ENCODE measurements around the gene ZNF106.

ZNF106 gene

GRCh38 chr15:42413920-42414319 is 77.0 kb downstream of the ZNF106 start:
- no CpG with 5 or more reads among the region's 2 CpGs for WGBS (ENCODE audit: insufficient coverage)
- Histone ChIP-seq H3K27ac (ENCODE audit: insufficient read depth in 1 of 2, low read depth in 1 of 2, low read length in 2 of 2, poor library complexity in 1 of 2, severe bottlenecking in 2 of 2) (no peak overlapping the region), H3K9me3 (ENCODE audit: control extremely low read depth in 1 of 5, control insufficient read depth in 4 of 5, insufficient read depth in 2 of 5, low read depth in 1 of 5, low read length in 4 of 5) (no peaks in the 10 kb centered on the region), H3K27me3 (replicated peaks in 2 of 5; ENCODE audit: control insufficient read depth in 4 of 5, insufficient read depth in 5 of 5, low read length in 4 of 5) (no peaks in the 10 kb centered on the region), H3K4me3 (ENCODE audit: control insufficient read depth in 1 of 7, extremely low read depth in 1 of 7, insufficient read depth in 4 of 7, low read depth in 2 of 7, low read length in 6 of 7) (no peak overlapping the region), H3K4me1 (ENCODE audit: control extremely low read depth in 1 of 4, control insufficient read depth in 4 of 4, insufficient read depth in 4 of 4, low read length in 3 of 4) (no peaks in the 10 kb centered on the region), H3K36me3 (ENCODE audit: control insufficient read depth in 4 of 4, insufficient read depth in 4 of 4, low read length in 3 of 4) (peaks cover 21 to 58% (median 43%) of the 10 kb centered on the region in 4 experiments)
- ChIA-PET CTCF (no interaction called here), POLR2A (no interaction called here)
- DNase-seq: no peak

GRCh38 chr15:42411884-42412283 is 79.1 kb downstream of the ZNF106 start:
- ChIA-PET CTCF (no interaction called here), POLR2A (no interaction called here)
- H3K36me3 ChIP-seq (ENCODE audit: control insufficient read depth in 4 of 4, insufficient read depth in 4 of 4, low read length in 3 of 4): peaks cover 14 to 47% (median 35%) of the 10 kb centered on the region in 4 experiments
- no peak overlapping the region for H3K27ac ChIP-seq (ENCODE audit: insufficient read depth in 1 of 2, low read depth in 1 of 2, low read length in 2 of 2, poor library complexity in 1 of 2, severe bottlenecking in 2 of 2)
- no peaks in the 10 kb centered on the region for H3K4me1 ChIP-seq (ENCODE audit: control extremely low read depth in 1 of 4, control insufficient read depth in 4 of 4, insufficient read depth in 4 of 4, low read length in 3 of 4)
- H3K9me3 ChIP-seq (ENCODE audit: control extremely low read depth in 1 of 5, control insufficient read depth in 4 of 5, insufficient read depth in 2 of 5, low read depth in 1 of 5, low read length in 4 of 5): no peaks in the 10 kb centered on the region
- no peak overlapping the region for H3K4me3 ChIP-seq (ENCODE audit: control insufficient read depth in 1 of 7, extremely low read depth in 1 of 7, insufficient read depth in 4 of 7, low read depth in 2 of 7, low read length in 6 of 7)
- H3K27me3 ChIP-seq (replicated peaks in 2 of 5; ENCODE audit: control insufficient read depth in 4 of 5, insufficient read depth in 5 of 5, low read length in 4 of 5): no peaks in the 10 kb centered on the region
- DNase-seq: no peak
- 98% methylated on average over 6 of the region's 7 CpGs for WGBS (ENCODE audit: insufficient coverage)

GRCh38 chr15:42409011-42409410 is 81.9 kb downstream of the ZNF106 start:
- POLR2A ChIA-PET: no interaction called here
- no peak overlapping the region for H3K27ac ChIP-seq (ENCODE audit: insufficient read depth in 1 of 2, low read depth in 1 of 2, low read length in 2 of 2, poor library complexity in 1 of 2, severe bottlenecking in 2 of 2)
- H3K4me3 ChIP-seq (ENCODE audit: control insufficient read depth in 1 of 7, extremely low read depth in 1 of 7, insufficient read depth in 4 of 7, low read depth in 2 of 7, low read length in 6 of 7): no peak overlapping the region
- CTCF ChIA-PET: interaction anchor here (0.9 kb wide), 1 partner anchor 10 kb away, joined by 3 read pairs; no protein-coding TSS in a partner anchor
- H3K36me3 ChIP-seq (ENCODE audit: control insufficient read depth in 4 of 4, insufficient read depth in 4 of 4, low read length in 3 of 4): peaks cover 7 to 27% (median 18%) of the 10 kb centered on the region in 4 experiments
- H3K27me3 ChIP-seq (replicated peaks in 2 of 5; ENCODE audit: control insufficient read depth in 4 of 5, insufficient read depth in 5 of 5, low read length in 4 of 5): no peaks in the 10 kb centered on the region
- no peaks in the 10 kb centered on the region for H3K4me1 ChIP-seq (ENCODE audit: control extremely low read depth in 1 of 4, control insufficient read depth in 4 of 4, insufficient read depth in 4 of 4, low read length in 3 of 4)
- DNase-seq: no peak
- 100% methylated on average over 9 of the region's 9 CpGs for WGBS (ENCODE audit: insufficient coverage)
- H3K9me3 ChIP-seq (ENCODE audit: control extremely low read depth in 1 of 5, control insufficient read depth in 4 of 5, insufficient read depth in 2 of 5, low read depth in 1 of 5, low read length in 4 of 5): no peaks in the 10 kb centered on the region

- ChIA-PET CTCF (interaction anchor here (0.7 to 1.0 kb wide), 3 partner anchors 11 to 304 kb away, joined by 3 to 4 read pairs (median 4); no protein-coding TSS in a partner anchor), POLR2A (no interaction called here)
- no peak overlapping the region for H3K4me3 ChIP-seq (ENCODE audit: control insufficient read depth in 1 of 7, extremely low read depth in 1 of 7, insufficient read depth in 4 of 7, low read depth in 2 of 7, low read length in 6 of 7)
- H3K27ac ChIP-seq (ENCODE audit: insufficient read depth in 1 of 2, low read depth in 1 of 2, low read length in 2 of 2, poor library complexity in 1 of 2, severe bottlenecking in 2 of 2): no peak overlapping the region
- peaks cover 0 to under 1% (median 0%) of the 10 kb centered on the region in 4 experiments for H3K4me1 ChIP-seq (ENCODE audit: control extremely low read depth in 1 of 4, control insufficient read depth in 4 of 4, insufficient read depth in 4 of 4, low read length in 3 of 4)
- 95% methylated on average over 2 of the region's 4 CpGs for WGBS (ENCODE audit: insufficient coverage)
- no peaks in the 10 kb centered on the region for H3K9me3 ChIP-seq (ENCODE audit: control extremely low read depth in 1 of 5, control insufficient read depth in 4 of 5, insufficient read depth in 2 of 5, low read depth in 1 of 5, low read length in 4 of 5)
- no peaks in the 10 kb centered on the region for H3K27me3 ChIP-seq (replicated peaks in 2 of 5; ENCODE audit: control insufficient read depth in 4 of 5, insufficient read depth in 5 of 5, low read length in 4 of 5)
- DNase-seq: no peak
- peaks cover 7 to 24% (median 17%) of the 10 kb centered on the region in 4 experiments for H3K36me3 ChIP-seq (ENCODE audit: control insufficient read depth in 4 of 4, insufficient read depth in 4 of 4, low read length in 3 of 4)
Observed at GRCh38 chr15:42408178-42408577, 82.8 kb downstream of the ZNF106 start.

GRCh38 chr15:42405863-42406482 is 85.0 kb downstream of the ZNF106 start:
- Histone ChIP-seq H3K4me3 (ENCODE audit: control insufficient read depth in 1 of 7, extremely low read depth in 1 of 7, insufficient read depth in 4 of 7, low read depth in 2 of 7, low read length in 6 of 7) (peak overlapping the region in 1 of 7 experiments; percentile 9), H3K4me1 (ENCODE audit: control extremely low read depth in 1 of 4, control insufficient read depth in 4 of 4, insufficient read depth in 4 of 4, low read length in 3 of 4) (peaks cover 0 to 23% (median 11%) of the 10 kb centered on the region in 4 experiments)
- POLR2A ChIA-PET: no interaction called here

GRCh38 chr15:42404461-42405235 is 86.3 kb downstream of the ZNF106 start:
- H3K36me3 ChIP-seq (ENCODE audit: control insufficient read depth in 4 of 4, insufficient read depth in 4 of 4, low read length in 3 of 4): peaks cover 0 to 4% (median 0%) of the 10 kb centered on the region in 4 experiments
- CTCF ChIA-PET: no interaction called here
- H3K9me3 ChIP-seq (ENCODE audit: control extremely low read depth in 1 of 5, control insufficient read depth in 4 of 5, insufficient read depth in 2 of 5, low read depth in 1 of 5, low read length in 4 of 5): no peaks in the 10 kb centered on the region
- H3K4me3 ChIP-seq (ENCODE audit: control insufficient read depth in 1 of 7, extremely low read depth in 1 of 7, insufficient read depth in 4 of 7, low read depth in 2 of 7, low read length in 6 of 7): no peak overlapping the region
- H3K27ac ChIP-seq (ENCODE audit: insufficient read depth in 1 of 2, low read depth in 1 of 2, low read length in 2 of 2, poor library complexity in 1 of 2, severe bottlenecking in 2 of 2): no peak overlapping the region
- 93% methylated on average over 12 of the region's 12 CpGs for WGBS (ENCODE audit: insufficient coverage)
- peaks cover 0 to 25% (median 12%) of the 10 kb centered on the region in 4 experiments for H3K4me1 ChIP-seq (ENCODE audit: control extremely low read depth in 1 of 4, control insufficient read depth in 4 of 4, insufficient read depth in 4 of 4, low read length in 3 of 4)
- DNase-seq: no peak
- POLR2A ChIA-PET: no interaction called here
- no peaks in the 10 kb centered on the region for H3K27me3 ChIP-seq (replicated peaks in 2 of 5; ENCODE audit: control insufficient read depth in 4 of 5, insufficient read depth in 5 of 5, low read length in 4 of 5)

More at GRCh38 chr15:42405863-42406482, 85.0 kb downstream of the ZNF106 start:
- CTCF ChIA-PET: no interaction called here
- Histone ChIP-seq H3K36me3 (ENCODE audit: control insufficient read depth in 4 of 4, insufficient read depth in 4 of 4, low read length in 3 of 4) (peaks cover 0 to 9% (median 2%) of the 10 kb centered on the region in 4 experiments), H3K27me3 (replicated peaks in 2 of 5; ENCODE audit: control insufficient read depth in 4 of 5, insufficient read depth in 5 of 5, low read length in 4 of 5) (no peaks in the 10 kb centered on the region), H3K27ac (ENCODE audit: insufficient read depth in 1 of 2, low read depth in 1 of 2, low read length in 2 of 2, poor library complexity in 1 of 2, severe bottlenecking in 2 of 2) (no peak overlapping the region), H3K9me3 (ENCODE audit: control extremely low read depth in 1 of 5, control insufficient read depth in 4 of 5, insufficient read depth in 2 of 5, low read depth in 1 of 5, low read length in 4 of 5) (no peaks in the 10 kb centered on the region)
- WGBS (ENCODE audit: insufficient coverage): no CpG with 5 or more reads among the region's 6 CpGs
- no peak for DNase-seq

- CTCF ChIA-PET: no interaction called here
- H3K9me3 ChIP-seq (ENCODE audit: control extremely low read depth in 1 of 5, control insufficient read depth in 4 of 5, insufficient read depth in 2 of 5, low read depth in 1 of 5, low read length in 4 of 5): no peaks in the 10 kb centered on the region
- H3K36me3 ChIP-seq (ENCODE audit: control insufficient read depth in 4 of 4, insufficient read depth in 4 of 4, low read length in 3 of 4): peaks cover 0 to 4% (median 0%) of the 10 kb centered on the region in 4 experiments
- 100% methylated on average over 6 of the region's 7 CpGs for WGBS (ENCODE audit: insufficient coverage)
- no peaks in the 10 kb centered on the region for H3K27me3 ChIP-seq (replicated peaks in 2 of 5; ENCODE audit: control insufficient read depth in 4 of 5, insufficient read depth in 5 of 5, low read length in 4 of 5)
- no peak overlapping the region for H3K4me3 ChIP-seq (ENCODE audit: control insufficient read depth in 1 of 7, extremely low read depth in 1 of 7, insufficient read depth in 4 of 7, low read depth in 2 of 7, low read length in 6 of 7)
- no peak overlapping the region for H3K27ac ChIP-seq (ENCODE audit: insufficient read depth in 1 of 2, low read depth in 1 of 2, low read length in 2 of 2, poor library complexity in 1 of 2, severe bottlenecking in 2 of 2)
- DNase-seq: no peak
- H3K4me1 ChIP-seq (ENCODE audit: control extremely low read depth in 1 of 4, control insufficient read depth in 4 of 4, insufficient read depth in 4 of 4, low read length in 3 of 4): peaks cover 0 to 25% (median 12%) of the 10 kb centered on the region in 4 experiments
- POLR2A ChIA-PET: no interaction called here
Observed at GRCh38 chr15:42403389-42403788, 87.6 kb downstream of the ZNF106 start.

Measured in common myeloid progenitor, CD34-positive (primary cell).